GM21737 (cell line): ENCODE results near the gene PTGIS.

Source experiments
- ATAC-seq: cut with Tn5 transposase; IDR thresholded peaks from one replicate; pipeline ENCODE4 v1.9.1; 2021; ENCODE audit warnings: mild to moderate bottlenecking, moderate library complexity; ENCODE audit not compliant: unreplicated experiment

Gene PTGIS

DNA sequence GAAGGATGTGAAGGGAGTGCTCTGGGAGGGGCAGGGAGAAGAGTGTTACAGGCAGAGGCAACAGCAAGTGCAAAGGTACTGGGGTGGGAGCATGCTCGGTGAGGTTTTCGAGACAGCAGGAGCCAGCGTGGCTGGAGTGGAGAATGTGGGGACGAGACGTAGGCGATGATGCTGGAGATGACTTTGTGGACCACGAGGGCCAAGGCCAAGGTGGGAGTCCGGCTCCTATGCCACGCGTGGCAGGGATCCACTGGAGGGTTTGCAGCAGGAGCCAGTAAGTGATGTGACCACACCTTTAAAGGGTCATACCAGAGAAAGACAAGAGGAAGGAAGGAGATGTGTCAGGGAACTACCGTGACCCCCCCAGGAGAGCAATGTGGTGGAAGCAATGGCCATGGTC lies 7.3 kb downstream of the PTGIS start:
- ATAC-seq = no peak

- ATAC-seq = no peak
These were observed 7.8 kb downstream of the PTGIS start for GRCh38 chr20:49560186-49560585.

- no peak for ATAC-seq
These were observed 8.4 kb downstream of the PTGIS start for GRCh38 chr20:49559411-49560081.

GRCh38 chr20:49558826-49559225 lies 9.1 kb downstream of the PTGIS start:
- ATAC-seq = no peak

- ATAC-seq = no peak
These were observed 10.5 kb downstream of the PTGIS start for GRCh38 chr20:49557449-49557848.

- ATAC-seq = no peak
These were observed 11.3 kb downstream of the PTGIS start for GRCh38 chr20:49556621-49557020.

- ATAC-seq = no peak
These were observed 18.0 kb downstream of the PTGIS start for GRCh38 chr20:49549801-49550551.

DNA sequence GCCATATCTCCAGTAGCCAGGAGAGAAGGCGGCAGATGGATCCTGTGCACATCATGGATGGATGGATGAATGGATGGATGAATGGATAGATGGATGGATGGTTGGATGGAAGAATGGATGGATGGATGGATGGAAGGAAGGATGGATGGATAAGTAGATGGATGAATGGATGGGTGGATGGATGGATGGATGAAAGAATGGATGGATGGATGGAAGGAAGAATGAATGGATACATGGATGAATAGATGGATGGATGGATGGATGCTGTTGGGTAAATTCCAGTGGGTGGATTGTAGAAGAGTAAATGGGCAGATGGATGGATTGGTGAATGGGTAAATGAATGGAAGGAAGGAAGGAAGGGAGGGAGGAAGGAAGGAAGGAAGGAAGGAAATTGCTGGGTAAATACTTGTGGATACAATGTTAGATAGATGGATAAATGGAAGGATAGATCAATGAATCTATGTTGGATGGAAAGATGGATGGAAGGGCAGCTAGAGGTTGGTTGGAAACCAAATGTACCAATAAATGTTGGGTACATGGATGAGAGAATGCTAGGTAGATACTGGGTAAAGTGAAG lies 19.5 kb downstream of the PTGIS start:
- ATAC-seq = no peak

DNA sequence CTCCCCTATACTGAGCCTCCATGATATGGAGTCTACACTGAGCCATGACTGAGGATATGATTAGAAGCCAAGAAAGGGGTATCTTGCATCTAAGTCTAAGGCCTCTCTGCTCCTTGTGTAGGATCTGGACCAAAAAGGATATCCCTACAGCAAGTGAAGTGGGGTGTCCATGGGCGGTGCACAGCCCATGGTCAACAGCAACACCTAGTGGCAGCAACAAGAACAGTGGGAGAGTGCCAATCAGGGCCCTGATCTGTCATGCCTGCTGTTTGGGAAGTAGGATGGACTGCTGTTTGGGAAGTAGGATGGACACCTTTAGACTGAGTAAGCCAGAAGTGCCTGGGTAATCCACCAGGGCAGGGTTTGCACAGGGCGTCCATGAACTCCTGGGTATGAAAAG lies 22.4 kb downstream of the PTGIS start:
- ATAC-seq = no peak

- ATAC-seq = no peak
These were observed 23.4 kb downstream of the PTGIS start for GRCh38 chr20:49544535-49544934.

DNA sequence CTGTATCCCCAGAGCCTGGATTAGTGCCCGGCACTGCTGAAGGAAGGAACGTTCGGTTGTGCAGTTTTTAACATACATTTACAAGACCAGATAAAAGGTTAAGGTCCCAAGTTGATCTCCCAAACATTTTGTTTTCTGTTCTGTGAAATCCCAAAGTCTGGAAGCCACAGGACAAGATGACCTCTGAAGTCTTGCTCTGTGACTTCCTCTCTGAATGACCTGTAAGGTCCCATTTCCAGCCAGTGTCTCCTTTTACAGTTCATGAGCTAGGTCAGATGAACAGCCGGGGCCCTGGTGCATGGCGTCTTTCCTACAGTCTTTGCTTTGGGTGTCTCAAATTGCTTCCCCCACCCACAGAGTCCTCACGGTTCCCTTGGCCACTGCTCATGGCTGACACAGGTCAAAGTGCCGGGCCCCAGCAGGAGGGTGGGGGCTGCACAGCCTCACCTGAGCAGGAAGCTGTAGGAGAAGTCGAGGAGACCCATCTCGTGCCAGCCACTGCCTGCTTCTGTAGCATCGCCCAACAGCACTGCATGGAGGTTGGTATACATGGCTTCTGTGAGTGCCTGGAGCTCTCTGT lies 24.0 kb downstream of the PTGIS start:
- no peak for ATAC-seq

GRCh38 chr20:49543071-49543857 lies 24.7 kb downstream of the PTGIS start:
- no peak for ATAC-seq

DNA sequence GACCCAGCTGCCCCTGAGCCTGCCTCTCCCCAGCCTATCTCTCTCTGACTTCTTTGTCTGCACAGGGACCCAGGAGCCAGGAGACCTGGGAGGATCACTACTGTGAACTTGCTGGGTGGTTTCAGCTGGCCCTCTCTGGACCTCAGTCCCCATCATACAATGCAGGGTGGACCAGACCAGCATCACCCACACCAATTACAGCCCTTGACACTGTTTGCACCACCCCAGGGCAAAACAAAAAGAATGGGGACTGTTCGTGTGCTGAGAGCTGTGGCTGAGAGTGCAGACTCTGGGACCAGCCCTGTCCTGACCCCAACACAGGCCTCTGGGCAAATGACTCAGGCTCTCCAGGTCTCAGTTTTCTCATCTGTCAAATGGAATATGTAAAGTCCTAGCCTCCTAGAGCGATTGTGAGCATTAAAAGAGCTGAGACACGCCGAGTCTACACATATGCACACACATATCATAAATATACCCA lies 25.4 kb downstream of the PTGIS start:
- ATAC-seq = no peak

DNA sequence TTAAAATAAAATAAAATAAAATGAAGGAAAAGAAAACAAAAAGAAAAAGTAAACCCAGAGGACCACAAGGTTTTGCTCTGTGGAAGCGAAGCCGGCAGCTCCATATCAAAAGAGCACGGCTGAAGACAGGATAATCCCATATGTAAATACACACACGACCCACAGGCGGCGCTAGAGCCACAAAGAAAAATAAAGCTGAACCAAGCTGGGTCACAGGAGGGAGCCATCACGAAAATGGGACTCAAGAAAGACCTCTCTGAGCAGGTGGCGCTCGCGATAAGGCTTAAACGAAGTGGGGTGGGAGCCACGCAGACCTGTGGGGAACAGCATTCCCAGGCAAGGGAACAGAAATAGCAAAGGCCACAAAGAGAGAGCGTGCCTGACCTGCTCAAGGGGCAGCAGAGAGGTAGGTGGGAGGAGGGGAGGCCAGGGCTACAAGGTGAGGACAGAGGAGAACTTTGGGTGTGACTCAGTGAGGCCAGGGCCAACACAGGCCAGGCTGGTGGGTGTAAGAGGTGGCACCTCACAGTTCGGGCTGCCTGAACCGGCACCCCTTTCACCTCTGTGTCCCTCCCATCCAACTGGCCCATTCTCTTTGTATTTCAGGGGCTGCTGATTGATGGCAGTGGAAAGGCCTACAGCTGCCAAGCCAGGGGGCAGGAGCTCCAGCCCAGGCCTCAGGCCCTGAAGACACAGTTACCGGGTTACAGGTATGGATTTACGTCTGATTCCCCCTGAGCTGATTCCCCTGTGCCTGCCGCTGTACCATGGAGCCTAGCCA lies 26.0 kb downstream of the PTGIS start:
- ATAC-seq = no peak

DNA sequence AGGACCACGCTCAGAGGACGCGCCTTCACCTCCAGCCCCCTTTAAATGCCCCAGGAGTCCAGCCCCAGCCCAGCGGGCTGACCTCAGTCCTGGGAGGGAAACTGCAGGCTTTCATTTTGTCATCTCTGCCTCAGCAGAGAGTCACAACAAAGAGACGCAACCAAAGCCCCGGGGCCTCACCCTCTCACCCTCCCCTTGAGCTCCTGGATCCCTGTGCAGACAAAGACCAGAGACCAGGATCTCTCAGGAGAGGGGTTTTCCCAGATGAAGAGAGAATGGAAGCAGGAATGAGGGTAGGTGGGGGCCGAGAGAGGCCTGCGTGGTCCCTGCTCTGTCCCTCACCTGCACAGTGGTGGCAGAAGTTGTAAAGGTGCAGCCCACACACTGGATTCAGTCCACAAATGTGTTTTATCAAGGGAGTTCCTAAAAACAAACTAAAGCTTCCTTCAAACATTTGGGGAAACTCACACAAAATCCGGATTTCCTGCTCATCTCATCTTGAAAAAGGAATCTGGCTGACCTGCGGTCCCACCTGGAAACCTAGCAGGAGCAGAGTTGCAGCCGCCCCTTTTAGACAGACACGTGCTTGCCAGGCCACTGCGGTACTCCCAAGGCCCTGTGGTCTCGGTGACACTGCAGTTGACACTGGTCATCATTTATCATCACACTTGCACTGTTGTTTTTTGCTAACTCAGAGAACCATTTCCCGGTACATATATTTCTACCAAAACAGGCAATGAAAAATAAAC lies 27.1 kb downstream of the PTGIS start:
- no peak for ATAC-seq

- no peak for ATAC-seq
These were observed 27.7 kb downstream of the PTGIS start for GRCh38 chr20:49540232-49540620.

DNA sequence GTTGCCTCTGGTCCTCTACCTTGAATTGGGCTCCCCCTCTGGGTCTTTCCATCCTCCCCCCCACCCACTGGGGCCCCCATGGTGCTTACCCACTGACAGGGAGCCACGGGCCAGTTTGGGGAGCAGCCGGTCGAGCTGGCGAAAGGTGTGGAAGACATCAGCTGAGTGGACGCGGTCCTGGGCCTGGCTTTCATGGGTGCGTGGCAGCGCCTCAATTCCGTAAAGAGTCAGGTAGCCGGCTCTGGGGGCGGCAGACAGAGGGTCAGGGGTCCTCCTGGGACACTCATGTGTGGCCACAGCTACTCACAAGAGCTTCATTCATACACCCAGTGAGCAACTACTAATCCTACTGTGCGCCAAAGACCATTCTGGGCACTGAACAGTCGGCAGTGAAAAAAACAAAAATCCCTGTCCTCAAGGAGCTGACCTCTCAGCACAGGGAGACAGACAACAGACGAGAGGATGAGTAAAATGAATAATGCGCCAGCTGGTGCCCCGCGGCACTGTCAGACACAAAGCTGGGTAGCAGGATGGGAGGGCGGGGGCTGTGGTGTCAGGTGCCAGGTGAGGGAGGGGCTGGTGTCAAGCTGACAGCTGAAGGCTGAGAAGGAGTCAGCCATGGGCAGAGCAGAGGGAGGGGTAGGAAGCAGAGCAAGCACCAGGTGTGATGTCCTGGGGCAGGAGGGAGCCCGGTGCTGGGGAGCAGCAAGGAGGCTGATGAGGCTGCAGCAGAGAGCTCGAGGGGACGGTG lies 28.3 kb downstream of the PTGIS start:
- no peak for ATAC-seq

GRCh38 chr20:49538950-49539349 lies 29.0 kb downstream of the PTGIS start:
- ATAC-seq = no peak

DNA sequence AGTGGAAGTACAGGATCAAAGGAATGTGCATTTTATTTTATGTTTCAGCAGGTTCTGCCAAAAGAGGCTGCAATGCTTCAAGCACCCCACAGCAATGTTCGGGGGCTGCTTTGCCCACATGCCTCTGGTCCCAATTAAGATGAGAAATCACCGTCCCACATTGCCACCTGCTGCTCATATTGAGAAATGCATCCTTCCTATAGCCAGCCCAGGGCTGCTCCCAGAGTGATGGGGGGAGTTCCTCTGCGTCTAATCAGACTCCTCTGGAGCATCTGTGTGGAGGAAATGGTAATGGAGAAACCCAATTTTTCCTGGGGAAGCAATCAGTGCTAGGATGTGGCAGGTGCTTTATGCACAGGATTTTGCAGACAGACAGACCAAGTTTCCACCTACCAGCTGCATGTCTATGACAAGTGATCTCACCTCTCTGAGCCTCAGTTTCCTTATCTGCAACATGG lies 33.7 kb downstream of the PTGIS start:
- ATAC-seq = no peak
